Measurements from ENCODE around the gene PROSER1. TPM values are rescaled to one million over a fixed set of nuclear protein-coding genes. Genes with fewer than 3 reads are reported as not detected.

Gene PROSER1
- total RNA-seq, 1 donor from 2014 or later, result 92.9 TPM

GRCh38 chr13:38970380-38971051 lies 67.4 kb downstream of the PROSER1 start:
- DNase-seq (ENCODE audit: low spot score), result no peak
- Mint-ChIP-seq H3K27me3 (ENCODE audit: insufficient read depth) (no peaks in the 10 kb centered on the region), H3K9me3 (no peaks in the 10 kb centered on the region), H3K36me3 (ENCODE audit: low read depth) (no peaks in the 10 kb centered on the region), H3K4me1 (ENCODE audit: low read depth) (no peaks in the 10 kb centered on the region), H3K4me3 (no peak overlapping the region), H3K27ac (no peak overlapping the region)
- intact Hi-C loops (cut with micrococcal nuclease), result no loop called here

- Mint-ChIP-seq H3K4me1 (ENCODE audit: low read depth) (no peaks in the 10 kb centered on the region), H3K27ac (no peak overlapping the region), H3K4me3 (no peak overlapping the region), H3K9me3 (no peaks in the 10 kb centered on the region), H3K36me3 (ENCODE audit: low read depth) (no peaks in the 10 kb centered on the region), H3K27me3 (ENCODE audit: insufficient read depth) (peaks cover 2% of the 10 kb centered on the region)
- intact Hi-C loops (cut with micrococcal nuclease), result no loop called here
- no peak for DNase-seq (ENCODE audit: low spot score)
Observed at GRCh38 chr13:38969187-38969586, 68.7 kb downstream of the PROSER1 start.

GRCh38 chr13:38967446-38967845 lies 70.4 kb downstream of the PROSER1 start:
- DNase-seq (ENCODE audit: low spot score), result no peak
- Mint-ChIP-seq H3K27ac (no peak overlapping the region), H3K9me3 (no peaks in the 10 kb centered on the region), H3K27me3 (ENCODE audit: insufficient read depth) (peaks cover 2% of the 10 kb centered on the region), H3K36me3 (ENCODE audit: low read depth) (no peaks in the 10 kb centered on the region), H3K4me1 (ENCODE audit: low read depth) (no peaks in the 10 kb centered on the region), H3K4me3 (no peak overlapping the region)
- intact Hi-C loops (cut with micrococcal nuclease), result no loop called here

DNA sequence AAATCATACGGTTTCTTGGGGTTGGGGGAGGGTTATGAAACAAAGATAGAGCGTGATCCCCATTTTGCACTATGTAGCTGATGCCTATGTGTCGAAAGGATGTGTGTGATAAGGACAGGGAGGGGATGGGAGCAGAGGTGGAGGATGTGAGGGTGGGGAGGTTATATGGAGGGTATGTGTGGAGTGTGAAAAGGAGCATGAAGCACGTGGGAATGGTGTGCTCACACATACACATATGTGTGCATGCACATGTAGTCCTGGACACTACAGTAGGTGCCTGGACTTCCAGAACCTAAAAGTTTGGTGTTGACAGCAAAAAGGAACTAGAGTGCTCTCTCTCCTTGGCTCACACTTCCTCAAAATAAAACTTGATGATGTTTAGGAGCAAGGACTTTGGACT lies 72.6 kb downstream of the PROSER1 start:
- Mint-ChIP-seq H3K4me1 (ENCODE audit: low read depth) (no peaks in the 10 kb centered on the region), H3K27ac (no peak overlapping the region), H3K27me3 (ENCODE audit: insufficient read depth) (peaks cover 2% of the 10 kb centered on the region), H3K36me3 (ENCODE audit: low read depth) (no peaks in the 10 kb centered on the region), H3K4me3 (no peak overlapping the region), H3K9me3 (no peaks in the 10 kb centered on the region)
- no peak for DNase-seq (ENCODE audit: low spot score)
- intact Hi-C loops (cut with micrococcal nuclease), result no loop called here

- Mint-ChIP-seq H3K4me1 (ENCODE audit: low read depth) (no peaks in the 10 kb centered on the region), H3K9me3 (no peaks in the 10 kb centered on the region), H3K27ac (no peak overlapping the region), H3K4me3 (no peak overlapping the region), H3K36me3 (ENCODE audit: low read depth) (no peaks in the 10 kb centered on the region), H3K27me3 (ENCODE audit: insufficient read depth) (peaks cover 3% of the 10 kb centered on the region)
- no peak for DNase-seq (ENCODE audit: low spot score)
- intact Hi-C loops (cut with micrococcal nuclease), result no loop called here
Observed at GRCh38 chr13:38960175-38960574, 77.7 kb downstream of the PROSER1 start.

Other genes with a start within 250 kb of the PROSER1 start
- not detected in 2 replicates for gene STOML3, start 47.3 kb downstream of the PROSER1 start, total RNA-seq
- 19.2 and 20.4 TPM in 2 replicates for gene NHLRC3, start 367 bp upstream of the PROSER1 start, total RNA-seq

Data from activated T-helper 1 cell treated with anti-CD3 and anti-CD28 coated beads, Interleukin-12 subunit alpha, Interleukin-12 subunit beta, Interleukin-2, Interleukin-4 antibody, amounts not matched to agents 30 ng/mL and 10 ng/mL and 1 ng/mL, durations not matched to agents 14 hours and 24 hours and 36 hours (primary cell).